Aorta (tissue), 5 donors: ENCODE data around the gene NHLRC4. TPM values are rescaled to one million over a fixed set of nuclear protein-coding genes. Genes with fewer than 3 reads are reported as not detected.
A peak's percentile ranks its signal among the peaks of the same experiment; 100 is the strongest.

Experiments used
- ATAC-seq: fragments of 200-7000 bp; cut with Tn5 transposase; one replicate; pipeline ENCODE4 v1.9.1; 2022; ENCODE audit warnings: moderate library complexity; ENCODE audit not compliant: low FRiP score
- DNase-seq, 2 donors: peaks; one replicate each; pipeline ENCODE4 v3.0.0-alpha.2; 2020
- H3K27ac ChIP-seq, 2 donors: one replicate each; pipeline ENCODE4 v1.5.1; 2013; ENCODE audit warnings: low read length in 2 of 2, mild to moderate bottlenecking in 2 of 2, moderate library complexity in 2 of 2, control low read depth in 1 of 2, inconsistent platforms in 1 of 2, low read depth in 1 of 2
- H3K27me3 ChIP-seq, 2 donors: one replicate each; pipeline ENCODE4 v1.6.1; 2013; ENCODE audit warnings: control low read depth in 1 of 2, low read length in 1 of 2, mild to moderate bottlenecking in 1 of 2, moderate library complexity in 1 of 2; ENCODE audit not compliant: insufficient read depth in 2 of 2, control insufficient read depth in 1 of 2
- H3K36me3 ChIP-seq, 2 donors: one replicate each; pipeline ENCODE4 v1.6.1; 2013; ENCODE audit warnings: control low read depth in 1 of 2, low read length in 1 of 2, mild to moderate bottlenecking in 1 of 2; ENCODE audit not compliant: insufficient read depth in 2 of 2, control insufficient read depth in 1 of 2
- H3K4me1 ChIP-seq, 2 donors: one replicate each; pipeline ENCODE4 v1.6.1; 2013; ENCODE audit warnings: low read length in 2 of 2, control low read depth in 1 of 2, mild to moderate bottlenecking in 1 of 2, moderate library complexity in 1 of 2; ENCODE audit not compliant: insufficient read depth in 2 of 2, control insufficient read depth in 1 of 2
- H3K4me3 ChIP-seq, 2 donors: one replicate each; pipeline ENCODE4 v1.5.1; 2013; ENCODE audit warnings: low read length in 2 of 2, control low read depth in 1 of 2, mild to moderate bottlenecking in 1 of 2
- H3K9me3 ChIP-seq: one replicate; pipeline ENCODE4 v1.6.1; 2013; ENCODE audit warnings: mild to moderate bottlenecking, low read length; ENCODE audit not compliant: control insufficient read depth
- WGBS, 2 donors: extraction: QIAGEN DNeasy Blood & Tissue Kit; methylation state at CpG; one replicate each; pipeline ENCODE4 v1.1.7; 2013; 5-methylcytosine and 5-hydroxymethylcytosine counted together
- intact Hi-C, 2 donors: fragments of 100-400 bp; cut with DNase I; formaldehyde crosslinking; loops; one replicate each; pipeline versions ENCODE4 v1.14.2 to v1.15.0; 2022
- polyA plus RNA-seq, 2 donors: library from polyadenylated mRNA; stranded (reverse); fragments of 200-250 nt; gene quantifications; one replicate each; pipeline ENCODE4 v1.2.3, GENCODE V29; 2013
- total RNA-seq, 2 donors: library from RNA; stranded (reverse); fragmentation: NEBNext Ultra II Directional; extraction: Animal tissue kit (Norgen Biotek cat#: 25700); gene quantifications; one replicate each; pipeline ENCODE4 v1.2.1, GENCODE V29; 2021
- donor health status: healthy with polysubstance abuse.
- donor health status: Bipolar disorder and iron deficiency.
- donor health status: DM: no; HTN: no; CAD: no.
- donor health status: DM: no; HTN: no; CAD: no.
- donor health status: DM: yes; HTN: yes; CAD: no.

NHLRC4 gene
- total and polyA plus RNA-seq, 4 donors, result 0.25 to 2.6 (median 1.3) TPM

DNA sequence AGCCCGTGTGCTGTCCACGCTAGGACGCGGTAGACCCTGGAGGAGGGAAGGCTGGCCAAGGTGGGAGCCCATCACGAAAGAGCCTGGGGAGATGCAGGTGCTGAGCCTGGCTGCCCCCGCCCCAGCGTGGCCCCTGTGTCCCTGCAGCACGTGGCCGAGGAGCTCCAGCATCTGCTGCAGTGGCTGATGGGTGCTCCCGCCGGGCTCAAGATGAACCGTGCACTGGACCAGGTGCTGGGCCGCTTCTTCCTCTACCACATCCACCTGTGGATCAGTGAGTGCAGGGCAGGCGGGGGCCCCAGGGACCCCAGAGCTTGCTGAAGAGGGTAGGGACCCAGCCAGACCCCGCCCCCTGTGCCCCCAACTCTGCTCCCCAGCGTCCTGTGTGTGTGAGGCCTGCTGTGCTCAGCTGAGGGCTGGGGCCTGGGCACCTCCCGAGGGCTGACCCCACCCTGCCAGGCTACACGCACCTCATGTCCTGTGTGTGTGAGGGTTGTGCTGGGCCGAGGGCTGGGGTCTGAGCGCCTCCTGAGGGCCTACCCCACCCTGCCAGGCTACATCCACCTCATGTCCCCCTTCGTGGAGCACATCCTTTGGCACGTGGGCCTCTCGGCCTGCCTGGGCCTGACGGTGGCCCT, 11.5 kb downstream of the NHLRC4 start:
- no peaks in the 10 kb centered on the region for H3K9me3 ChIP-seq
- intact Hi-C loops, result no loop called here
- no peaks in the 10 kb centered on the region for H3K4me1 ChIP-seq
- no peaks in the 10 kb centered on the region for H3K27me3 ChIP-seq
- ATAC-seq, result peak; percentile 4
- WGBS, 2 donors, result 84 to 91% methylated on average over 23 to 24 of the region's 24 CpGs
- no peak for DNase-seq
- no peak overlapping the region for H3K4me3 ChIP-seq
- H3K36me3 ChIP-seq, result no peaks in the 10 kb centered on the region
- H3K27ac ChIP-seq, result no peak overlapping the region

- Histone ChIP-seq H3K4me1 (no peaks in the 10 kb centered on the region), H3K27ac (no peak overlapping the region), H3K36me3 (no peaks in the 10 kb centered on the region), H3K9me3 (no peaks in the 10 kb centered on the region), H3K4me3 (no peak overlapping the region), H3K27me3 (no peaks in the 10 kb centered on the region)
- WGBS, 2 donors, result 36 to 50% methylated on average over 22 to 34 of the region's 34 CpGs
- intact Hi-C loops, result no loop called here
- ATAC-seq, result peak; percentile 61
- peak; percentile 80 to 85 for DNase-seq
Observed at GRCh38 chr16:578870-579405, 12.1 kb downstream of the NHLRC4 start.

DNA sequence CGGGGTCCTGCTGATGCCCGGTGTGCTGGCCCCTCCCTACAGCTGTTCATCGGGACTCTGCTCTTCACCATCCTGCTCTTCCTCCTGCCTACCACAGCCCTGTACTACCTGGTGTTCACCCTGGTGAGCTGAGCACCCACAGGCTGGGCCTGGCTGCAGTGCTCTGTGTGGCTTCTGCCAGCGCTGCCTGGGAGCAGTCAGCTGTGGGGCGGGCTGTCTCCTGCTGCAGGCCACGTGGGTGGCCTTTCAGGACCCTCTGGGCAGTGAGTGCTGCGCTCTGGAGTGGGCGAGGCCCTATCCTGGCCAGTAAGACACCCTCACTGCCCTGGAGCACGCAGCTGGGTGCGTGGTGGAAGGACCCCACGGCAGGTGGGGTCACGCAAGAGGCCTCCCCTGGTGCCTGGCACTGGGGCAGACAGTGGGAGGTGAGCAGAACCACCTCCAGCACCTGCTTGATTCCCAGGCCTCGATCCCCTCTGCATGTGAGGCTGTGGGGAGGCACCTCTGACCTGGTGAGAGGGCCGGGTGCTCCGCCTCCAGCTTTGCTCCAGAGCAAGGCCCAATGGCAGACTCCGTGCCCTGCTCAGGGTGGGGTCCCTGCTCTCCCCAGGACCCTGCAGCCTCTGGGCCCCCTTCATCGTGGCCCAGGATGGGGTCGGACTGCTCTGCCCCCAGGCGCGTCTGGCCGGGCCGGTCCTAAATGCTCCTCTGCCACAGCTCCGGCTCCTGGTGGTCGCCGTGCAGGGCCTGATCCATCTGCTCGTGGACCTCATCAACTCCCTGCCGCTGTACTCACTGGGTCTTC, 13.5 kb downstream of the NHLRC4 start:
- intact Hi-C loops, result no loop called here
- DNase-seq (no peak), ATAC-seq (no peak)
- 90 to 92% methylated on average over 27 of the region's 27 CpGs for WGBS, 2 donors
- H3K4me3 ChIP-seq, result no peak overlapping the region
- H3K9me3 ChIP-seq, result no peaks in the 10 kb centered on the region
- H3K4me1 ChIP-seq, result no peaks in the 10 kb centered on the region
- no peaks in the 10 kb centered on the region for H3K27me3 ChIP-seq
- no peaks in the 10 kb centered on the region for H3K36me3 ChIP-seq
- no peak overlapping the region for H3K27ac ChIP-seq

GRCh38 chr16:580946-581498, 14.2 kb downstream of the NHLRC4 start:
- Histone ChIP-seq H3K4me3 (no peak overlapping the region), H3K9me3 (no peaks in the 10 kb centered on the region), H3K27ac (no peak overlapping the region), H3K4me1 (no peaks in the 10 kb centered on the region), H3K27me3 (no peaks in the 10 kb centered on the region), H3K36me3 (no peaks in the 10 kb centered on the region)
- no peak for ATAC-seq
- intact Hi-C loops, result no loop called here
- WGBS, 2 donors, result 96 to 97% methylated on average over 19 of the region's 19 CpGs
- DNase-seq, result no peak

GRCh38 chr16:582218-582613, 15.4 kb downstream of the NHLRC4 start:
- Histone ChIP-seq H3K27ac (no peak overlapping the region), H3K36me3 (no peaks in the 10 kb centered on the region), H3K4me3 (no peak overlapping the region), H3K4me1 (no peaks in the 10 kb centered on the region), H3K9me3 (no peaks in the 10 kb centered on the region), H3K27me3 (no peaks in the 10 kb centered on the region)
- WGBS, 2 donors, result 81 to 90% methylated on average over 18 of the region's 18 CpGs
- DNase-seq (no peak), ATAC-seq (no peak)
- intact Hi-C loops, result no loop called here

- H3K27ac ChIP-seq, result no peak overlapping the region
- no peak for ATAC-seq
- intact Hi-C loops, result no loop called here
Observed at GRCh38 chr16:582614-583331, 16.0 kb downstream of the NHLRC4 start.

GRCh38 chr16:583470-583814, 16.6 kb downstream of the NHLRC4 start:
- no peaks in the 10 kb centered on the region for H3K36me3 ChIP-seq
- no peaks in the 10 kb centered on the region for H3K9me3 ChIP-seq
- H3K4me1 ChIP-seq, result no peaks in the 10 kb centered on the region
- ATAC-seq (no peak), DNase-seq (no peak)
- WGBS, 2 donors, result 67 to 71% methylated on average over 16 of the region's 16 CpGs
- no peak overlapping the region for H3K27ac ChIP-seq
- intact Hi-C loops, result no loop called here
- no peak overlapping the region for H3K4me3 ChIP-seq
- no peaks in the 10 kb centered on the region for H3K27me3 ChIP-seq

More at GRCh38 chr16:582614-583331, 16.0 kb downstream of the NHLRC4 start:
- no peak overlapping the region for H3K4me3 ChIP-seq
- DNase-seq, result no peak
- no peaks in the 10 kb centered on the region for H3K9me3 ChIP-seq
- H3K36me3 ChIP-seq, result no peaks in the 10 kb centered on the region
- WGBS, 2 donors, result 76 to 78% methylated on average over 20 to 21 of the region's 21 CpGs
- no peaks in the 10 kb centered on the region for H3K4me1 ChIP-seq
- H3K27me3 ChIP-seq, result no peaks in the 10 kb centered on the region

GRCh38 chr16:583815-584591, 17.2 kb downstream of the NHLRC4 start:
- intact Hi-C loops, result no loop called here
- H3K4me3 ChIP-seq, result no peak overlapping the region
- H3K36me3 ChIP-seq, result no peaks in the 10 kb centered on the region
- ATAC-seq (no peak), DNase-seq (no peak)
- H3K4me1 ChIP-seq, result no peaks in the 10 kb centered on the region
- WGBS, 2 donors, result 59% methylated on average over 34 to 38 of the region's 38 CpGs
- H3K9me3 ChIP-seq, result no peaks in the 10 kb centered on the region
- H3K27ac ChIP-seq, result no peak overlapping the region
- no peaks in the 10 kb centered on the region for H3K27me3 ChIP-seq
